Transverse colon (tissue), 4 donors: ENCODE data around the gene TRANK1. TPM values are rescaled to one million over a fixed set of nuclear protein-coding genes. Genes with fewer than 3 reads are reported as not detected.

Source experiments
- DNase-seq: peaks from one replicate; pipeline ENCODE4 v3.0.0-alpha.2; 2019
- H3K27ac ChIP-seq, 4 donors: fragments of 200-600 bp; sonication (generic); 2 replicates each; pipeline ENCODE4 v1.5.1; 2016 to 2018; ENCODE audit warnings: inconsistent platforms in 4 of 4
- H3K27me3 ChIP-seq: fragments of 200-600 bp; sonication (generic); 2 replicates; pipeline ENCODE4 v1.5.1; 2017; ENCODE audit warnings: inconsistent platforms
- H3K36me3 ChIP-seq, 4 donors: fragments of 200-600 bp; sonication (generic); 2 replicates each; pipeline ENCODE4 v1.5.1; 2017 to 2019; ENCODE audit warnings: inconsistent platforms in 4 of 4
- H3K4me1 ChIP-seq, 4 donors: fragments of 200-600 bp; sonication (generic); 2 replicates each; pipeline ENCODE4 v1.5.1; 2017 to 2020; ENCODE audit warnings: inconsistent platforms in 4 of 4
- H3K4me3 ChIP-seq, 4 donors: fragments of 200-600 bp; sonication (generic); 1 replicate in 1 of 4; 2 replicates in 3 of 4; pipeline versions ENCODE4 v1.5.1 to v1.6.1; 2017 to 2019; ENCODE audit warnings: inconsistent platforms in 4 of 4
- H3K9me3 ChIP-seq, 2 donors: fragments of 200-600 bp; sonication (generic); 2 replicates each; pipeline ENCODE4 v1.5.1; 2017 to 2019; ENCODE audit warnings: inconsistent platforms in 2 of 2
- EP300 ChIP-seq: sonication (generic); formaldehyde crosslinking; IDR thresholded peaks from one replicate; pipeline ENCODE4 v1.6.1; 2017; ENCODE audit warnings: antibody characterized with exemption, low read depth
- POLR2A ChIP-seq: fragments of 450-650 bp; IDR thresholded peaks from one replicate; pipeline ENCODE4 v1.6.1; 2016; ENCODE audit warnings: antibody characterized with exemption, mild to moderate bottlenecking, moderate library complexity
- POLR2AphosphoS5 ChIP-seq, 3 donors: sonication (generic); formaldehyde crosslinking; IDR thresholded peaks; one replicate each; pipeline ENCODE4 v1.6.1; 2016; ENCODE audit warnings: antibody characterized with exemption in 3 of 3
- WGBS, 2 donors: methylation state at CpG; one replicate each; pipeline ENCODE4 v1.1.5; 2018; ENCODE audit warnings: low coverage in 1 of 2; 5-methylcytosine and 5-hydroxymethylcytosine counted together
- in situ Hi-C, 4 donors: fragments of 200-750 bp; cut with MboI; loops; one replicate each; pipeline versions ENCODE4 v1.15.0 to v1.15.1; 2017; ENCODE audit warnings: low sequenced_read_pairs in 3 of 4, low pct_ligation_motif_present in 1 of 4, low pct_unique_long_range_greater_than_20kb in 1 of 4
- intact Hi-C: fragments of 100-400 bp; cut with DNase I; formaldehyde crosslinking; loops from one replicate; pipeline ENCODE4 v1.15.1; 2023; ENCODE audit warnings: low total_unique reads
- total RNA-seq, 4 donors: library from RNA; depleted of rRNA; stranded (reverse); fragments of >200 nt; gene quantifications; one replicate each; pipeline ENCODE4 v1.1.0, GENCODE V29; 2016
- TF ChIP-seq, protein P1 (sequence below), 5 experiments: fragments of 200-600 bp in 3 of 5; fragments of 450-650 bp in 2 of 5; sonication (generic) in 3 of 5; IDR thresholded peaks; 1 replicate in 2 of 5; 2 replicates in 3 of 5; pipeline ENCODE4 v1.5.1; 2016 to 2017; ENCODE audit warnings: antibody characterized with exemption in 5 of 5, inconsistent platforms in 3 of 5, mild to moderate bottlenecking in 2 of 5, moderate library complexity in 1 of 5

TRANK1 gene
- total RNA-seq, 4 donors from 2014 or later, result 91.5 to 179 (median 116) TPM

DNA sequence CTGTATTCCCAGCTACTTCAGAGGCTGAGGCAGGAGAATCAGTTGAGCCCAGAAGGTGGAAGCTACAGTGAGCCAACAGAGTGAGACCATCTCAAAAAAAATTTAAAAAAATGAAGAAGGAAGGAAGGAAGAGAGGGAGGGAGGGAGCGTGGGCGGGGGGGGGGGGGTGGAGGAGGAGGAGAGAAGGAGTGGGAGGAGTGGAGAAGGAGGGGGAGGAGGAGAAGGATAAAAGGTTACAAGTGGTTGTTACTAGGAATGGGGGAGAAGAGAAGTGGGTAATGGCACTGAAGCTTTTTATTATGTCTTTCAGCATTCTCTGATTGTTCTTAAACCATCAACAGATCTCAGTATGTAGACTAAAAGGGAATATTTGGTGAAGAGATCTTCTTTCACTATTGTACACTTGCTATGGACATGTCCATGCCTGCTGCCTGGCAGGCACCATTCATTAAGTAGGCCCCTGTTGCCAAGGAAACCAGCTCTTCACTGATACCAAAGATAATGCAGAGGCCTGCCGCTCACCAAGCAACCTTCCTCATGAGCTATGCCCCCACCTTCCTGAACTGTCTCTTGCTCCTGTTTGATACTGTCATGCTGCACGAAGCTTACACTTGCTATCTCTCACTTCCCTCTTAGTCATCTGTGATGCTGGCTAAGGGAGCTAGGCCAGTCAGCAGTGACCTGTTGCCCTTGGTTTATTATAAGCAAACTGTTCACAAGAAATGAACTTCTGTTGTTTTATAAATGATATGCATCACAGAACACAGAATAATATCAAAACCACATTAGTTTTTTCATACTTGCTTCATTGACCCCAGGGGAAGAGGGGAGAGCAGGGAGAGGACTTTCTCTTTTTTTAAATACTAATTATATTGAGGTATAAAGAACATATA, 24.9 kb upstream of the TRANK1 start:
- Histone ChIP-seq H3K4me1 (peaks cover 0 to 4% (median 0%) of the 10 kb centered on the region in 4 donors), H3K36me3 (no peaks in the 10 kb centered on the region), H3K9me3 (no peaks in the 10 kb centered on the region), H3K4me3 (no peak overlapping the region), H3K27me3 (no peaks in the 10 kb centered on the region), H3K27ac (no peak overlapping the region)
- WGBS, 2 donors, result 58% methylated on average over 4 of the region's 4 CpGs; no CpG with 5 or more reads in 1 of the 2 donors
- no peak for DNase-seq
- intact Hi-C loops, result loop anchor here (2.0 kb wide), 1 partner anchor 49 kb away; no protein-coding TSS in a partner anchor
- in situ Hi-C loops, result loop anchor here in 2 of 4 donors (25.0 kb wide), 1 partner anchor 232 kb away; no protein-coding TSS in a partner anchor
- TF ChIP-seq, protein P1, sequence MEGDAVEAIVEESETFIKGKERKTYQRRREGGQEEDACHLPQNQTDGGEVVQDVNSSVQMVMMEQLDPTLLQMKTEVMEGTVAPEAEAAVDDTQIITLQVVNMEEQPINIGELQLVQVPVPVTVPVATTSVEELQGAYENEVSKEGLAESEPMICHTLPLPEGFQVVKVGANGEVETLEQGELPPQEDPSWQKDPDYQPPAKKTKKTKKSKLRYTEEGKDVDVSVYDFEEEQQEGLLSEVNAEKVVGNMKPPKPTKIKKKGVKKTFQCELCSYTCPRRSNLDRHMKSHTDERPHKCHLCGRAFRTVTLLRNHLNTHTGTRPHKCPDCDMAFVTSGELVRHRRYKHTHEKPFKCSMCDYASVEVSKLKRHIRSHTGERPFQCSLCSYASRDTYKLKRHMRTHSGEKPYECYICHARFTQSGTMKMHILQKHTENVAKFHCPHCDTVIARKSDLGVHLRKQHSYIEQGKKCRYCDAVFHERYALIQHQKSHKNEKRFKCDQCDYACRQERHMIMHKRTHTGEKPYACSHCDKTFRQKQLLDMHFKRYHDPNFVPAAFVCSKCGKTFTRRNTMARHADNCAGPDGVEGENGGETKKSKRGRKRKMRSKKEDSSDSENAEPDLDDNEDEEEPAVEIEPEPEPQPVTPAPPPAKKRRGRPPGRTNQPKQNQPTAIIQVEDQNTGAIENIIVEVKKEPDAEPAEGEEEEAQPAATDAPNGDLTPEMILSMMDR (IDR thresholded peaks at IDR 0.05), result no peak
- TF ChIP-seq POLR2A (no peak), EP300 (no peak), POLR2AphosphoS5 (IDR thresholded peaks at IDR 0.05) (no peak)

GRCh38 chr3:36969085-36969484, 24.2 kb upstream of the TRANK1 start:
- no peaks in the 10 kb centered on the region for H3K36me3 ChIP-seq
- intact Hi-C loops, result loop anchor here (2.0 kb wide), 1 partner anchor 50 kb away; no protein-coding TSS in a partner anchor
- no peak overlapping the region for H3K27ac ChIP-seq
- 90% methylated on average over 4 of the region's 4 CpGs for WGBS, 2 donors
- no peak for DNase-seq
- no peak for TF ChIP-seq EP300
- TF ChIP-seq, protein P1 (IDR thresholded peaks at IDR 0.05), result no peak
- TF ChIP-seq POLR2A, result no peak
- no peak for TF ChIP-seq POLR2AphosphoS5 (IDR thresholded peaks at IDR 0.05)
- H3K4me3 ChIP-seq, result no peak overlapping the region
- in situ Hi-C loops, result loop anchor here in 2 of 4 donors (25.0 kb wide), 1 partner anchor 232 kb away; no protein-coding TSS in a partner anchor
- H3K9me3 ChIP-seq, result no peaks in the 10 kb centered on the region
- H3K4me1 ChIP-seq, result peaks cover 0 to 4% (median 0%) of the 10 kb centered on the region in 4 donors
- H3K27me3 ChIP-seq, result no peaks in the 10 kb centered on the region

- no peaks in the 10 kb centered on the region for H3K27me3 ChIP-seq
- TF ChIP-seq EP300 (no peak), POLR2AphosphoS5 (IDR thresholded peaks at IDR 0.05) (no peak), POLR2A (no peak)
- TF ChIP-seq, protein P1 (IDR thresholded peaks at IDR 0.05), result no peak
- no peak for DNase-seq
- no peak overlapping the region for H3K27ac ChIP-seq
- no peak overlapping the region for H3K4me3 ChIP-seq
- 61 to 76% methylated on average over 2 to 3 of the region's 3 CpGs for WGBS, 2 donors
- peaks cover 0 to 4% (median 0%) of the 10 kb centered on the region in 4 donors for H3K4me1 ChIP-seq
- H3K36me3 ChIP-seq, result no peaks in the 10 kb centered on the region
- H3K9me3 ChIP-seq, result no peaks in the 10 kb centered on the region
- in situ Hi-C loops (loop anchor here in 2 of 4 donors (25.0 kb wide), 1 partner anchor 228 kb away; no protein-coding TSS in a partner anchor), intact Hi-C loops (no loop called here)
Observed at GRCh38 chr3:36965440-36965839, 20.6 kb upstream of the TRANK1 start.

GRCh38 chr3:36964817-36965216, 20.0 kb upstream of the TRANK1 start:
- H3K4me1 ChIP-seq, result peaks cover 0 to 5% (median 0%) of the 10 kb centered on the region in 4 donors
- no peaks in the 10 kb centered on the region for H3K27me3 ChIP-seq
- no peaks in the 10 kb centered on the region for H3K36me3 ChIP-seq
- no peak for TF ChIP-seq POLR2A
- no peak overlapping the region for H3K4me3 ChIP-seq
- no peak overlapping the region for H3K27ac ChIP-seq
- in situ Hi-C loops (loop anchor here in 2 of 4 donors (25.0 kb wide), 1 partner anchor 228 kb away; no protein-coding TSS in a partner anchor), intact Hi-C loops (no loop called here)
- no peaks in the 10 kb centered on the region for H3K9me3 ChIP-seq
- DNase-seq, result no peak
